Left kidney (tissue), 8 donors: ENCODE measurements around the gene FGF14. TPM values are rescaled to one million over a fixed set of nuclear protein-coding genes. Genes with fewer than 3 reads are reported as not detected.

Experiments
- DNase-seq: peaks from one replicate; pipeline ENCODE4 v3.0.0-alpha.2; 2013
- long read RNA-seq, 8 donors: transcript quantifications; one replicate each; lab custom pipeline, GENCODE V29; 2026
- polyA plus RNA-seq: library from polyadenylated mRNA; unstranded; fragments of 120-200 nt; gene quantifications from one replicate; pipeline ENCODE4 v1.2.1, GENCODE V29; 2013; ENCODE audit not compliant: insufficient read length

Gene FGF14
- polyA plus RNA-seq = 0.95 TPM
- long read RNA-seq, donor 1 = 0 reads
- long read RNA-seq, donor 2 = 0 reads
- long read RNA-seq, donor 3 = 0 reads
- long read RNA-seq, donor 4 = 0 reads
- long read RNA-seq, donor 5 = 0 reads
- long read RNA-seq, donor 6 = 0 reads
- long read RNA-seq, donor 7 = 0 reads
- long read RNA-seq, donor 8 = 0 reads

DNA sequence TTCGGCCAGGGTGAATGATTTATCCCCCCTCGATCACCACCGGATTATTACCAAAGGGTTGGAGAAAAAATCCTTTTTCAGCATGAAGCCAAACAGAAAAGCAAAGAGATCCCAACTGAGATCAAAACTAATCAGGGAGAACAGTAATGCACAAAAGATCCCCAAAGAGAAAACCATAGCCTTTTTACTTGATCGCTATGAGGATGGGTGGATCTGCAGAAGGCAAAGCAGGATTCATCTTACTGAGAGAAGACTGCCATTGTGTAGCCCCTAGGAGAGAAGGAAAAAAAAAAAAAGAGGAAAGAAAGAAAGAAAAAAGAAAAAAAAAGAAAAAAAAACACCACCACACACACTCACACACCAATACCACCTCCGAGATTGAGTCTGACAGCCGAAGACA lies at the start of gene FGF14:
Gene FGF14 (minus strand): TSS at position 283 of the 400 bp plus-strand sequence.
- no peak for DNase-seq

DNA sequence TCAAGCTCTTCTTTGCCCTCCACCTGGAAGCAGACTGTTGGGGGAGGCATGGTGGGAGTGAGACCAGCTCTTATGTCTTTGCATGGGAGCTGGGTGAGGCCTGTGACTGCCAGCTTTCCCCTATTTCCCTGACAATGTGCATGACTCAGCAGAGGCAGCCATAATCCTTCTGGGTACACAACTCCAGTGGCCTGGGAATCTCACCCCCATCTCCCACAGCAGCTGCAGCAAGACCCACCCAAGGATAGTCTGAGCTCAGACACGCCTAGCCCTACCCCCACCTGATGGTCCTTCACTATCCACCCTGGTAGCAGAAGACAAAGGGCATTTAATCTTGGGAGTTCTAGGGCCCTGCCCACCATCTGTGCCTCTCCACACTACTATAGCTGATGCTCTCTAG lies 41.4 kb upstream of the FGF14 start:
- no peak for DNase-seq

DNA sequence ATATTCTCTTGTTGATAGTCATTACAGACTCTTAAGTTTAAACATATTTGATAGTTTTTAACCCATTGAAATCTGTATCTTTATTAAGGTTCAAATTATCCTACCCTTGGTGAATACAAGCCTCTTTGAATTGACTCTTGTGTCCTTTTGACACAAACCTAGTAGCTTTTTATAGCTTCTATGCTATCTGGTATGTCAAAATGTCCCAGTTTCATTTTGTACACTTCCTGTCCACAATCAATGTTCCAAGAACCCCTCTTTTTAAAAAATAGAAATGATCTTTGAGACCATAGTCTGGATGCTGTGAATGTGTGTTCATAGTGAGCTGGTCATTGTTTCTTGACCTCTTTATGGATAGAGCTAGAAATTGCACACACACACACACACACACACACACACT lies 39.2 kb upstream of the FGF14 start:
- DNase-seq = no peak

DNA sequence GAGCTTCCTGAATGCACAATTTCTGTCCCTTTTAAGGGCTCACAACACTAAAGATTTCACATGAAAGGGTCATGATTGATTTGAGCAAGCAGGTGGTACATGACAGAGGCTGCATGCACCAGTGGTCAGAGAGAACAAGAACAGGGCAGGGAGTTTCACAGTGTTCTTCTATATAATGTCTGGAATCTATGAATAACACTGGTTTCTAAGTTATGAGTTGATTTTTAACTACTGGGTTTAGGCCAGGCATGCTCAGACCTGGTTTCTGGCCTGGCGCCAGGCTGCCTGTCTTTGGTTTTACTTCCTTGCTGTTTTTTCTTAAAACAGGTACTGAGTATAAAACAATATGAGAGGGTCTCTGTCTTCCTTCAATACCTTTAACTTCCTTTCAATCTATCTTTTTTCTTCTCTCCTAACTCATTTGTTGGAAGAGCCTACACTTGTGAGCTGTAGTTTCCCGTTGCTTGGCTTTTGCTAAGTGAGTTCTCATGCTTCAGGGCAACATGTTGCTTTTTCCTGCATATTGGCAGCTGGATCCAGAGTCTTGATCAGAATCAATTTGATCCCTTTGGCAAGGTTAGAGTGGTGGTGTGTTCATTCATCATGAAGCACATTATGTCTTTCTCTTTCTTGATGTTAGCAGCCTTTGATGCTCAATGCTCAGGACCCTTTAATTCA lies 38.5 kb upstream of the FGF14 start:
- DNase-seq = peak; percentile 6

DNA sequence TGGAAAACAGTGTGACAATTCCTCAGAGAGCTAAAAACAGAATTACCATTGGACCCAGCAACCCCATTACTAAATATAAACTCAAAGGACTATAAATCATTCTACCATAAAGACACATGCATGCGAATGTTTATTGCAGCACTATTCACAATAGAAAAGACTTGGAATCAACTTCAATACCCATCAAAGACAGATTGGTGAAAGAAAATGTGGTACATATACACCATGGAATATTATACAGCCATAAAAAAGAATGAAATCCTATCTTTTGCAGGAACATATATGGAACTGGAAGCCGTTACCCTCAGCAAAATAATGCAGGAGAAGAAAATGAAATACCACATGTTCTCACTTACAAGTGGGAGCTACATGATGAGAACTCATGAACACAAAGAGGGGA lies 20.8 kb upstream of the FGF14 start:
- DNase-seq = no peak

DNA sequence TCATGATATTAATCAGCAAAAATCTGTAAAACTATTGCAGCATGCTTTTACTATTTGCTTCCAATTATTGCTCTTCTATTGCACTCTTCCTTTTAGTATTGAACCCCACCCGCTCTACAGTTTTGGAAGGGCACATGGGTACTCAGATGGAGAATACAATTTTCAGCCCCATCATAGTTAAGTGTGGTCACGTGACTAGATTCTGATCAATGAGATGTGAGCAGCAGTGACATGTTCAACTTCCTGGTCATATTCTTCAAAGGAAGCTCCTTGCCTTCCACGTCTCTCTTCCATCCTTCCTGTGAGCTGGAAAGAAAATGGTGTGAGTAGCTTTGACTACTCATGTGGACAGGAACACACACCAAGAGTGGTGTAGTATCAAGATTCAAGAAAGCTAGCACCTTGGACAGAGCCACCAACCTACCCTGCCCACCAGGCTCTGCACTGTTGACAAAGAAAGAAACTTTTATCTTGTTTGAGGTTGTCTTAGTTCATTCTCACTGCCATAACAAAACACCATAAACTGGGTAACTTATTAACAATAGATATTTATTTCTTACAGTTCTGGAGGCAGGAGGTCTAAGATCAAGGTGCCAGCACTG lies 3.8 kb upstream of the FGF14 start:
- no peak for DNase-seq

DNA sequence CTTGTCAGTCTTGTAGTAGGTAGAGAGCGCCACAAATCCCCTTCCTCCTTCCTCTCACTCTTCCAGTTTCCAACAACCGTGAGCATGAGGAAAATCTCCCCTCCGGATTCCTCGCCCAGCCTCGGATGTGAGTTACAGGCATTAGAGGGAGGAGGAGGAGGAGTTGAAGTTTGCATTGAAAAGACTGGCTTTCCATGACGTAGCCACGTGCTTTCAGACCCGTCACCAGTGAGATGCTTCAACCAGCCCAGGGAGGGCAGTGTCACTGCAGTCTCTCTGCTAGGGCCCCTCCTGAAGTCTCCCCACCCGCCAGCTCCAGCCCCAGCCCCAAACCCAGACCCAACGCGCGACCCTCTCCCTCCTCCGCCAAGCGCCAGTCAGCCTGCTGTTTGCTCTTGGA lies 442 bp upstream of the FGF14 start:
- no peak for DNase-seq

DNA sequence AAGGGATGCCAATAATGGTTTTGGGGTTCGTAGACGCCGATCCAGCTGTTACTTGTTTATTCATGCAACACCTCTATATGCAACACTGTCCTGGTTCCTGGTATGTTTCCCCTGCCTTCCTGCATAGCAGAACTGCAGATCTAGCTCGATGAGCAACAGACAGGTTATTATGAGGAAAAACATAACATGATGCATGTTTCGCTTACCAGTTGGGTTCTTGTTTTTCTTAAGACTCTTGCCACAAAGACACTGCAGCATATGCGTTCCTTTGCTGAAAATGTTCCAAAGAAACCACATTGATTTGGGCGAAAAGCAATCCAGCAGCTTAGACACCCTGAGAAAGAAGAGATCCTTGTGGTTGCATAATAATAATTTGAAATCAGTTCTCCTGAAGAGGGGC lies 583 bp downstream of the FGF14 start:
- DNase-seq = no peak

DNA sequence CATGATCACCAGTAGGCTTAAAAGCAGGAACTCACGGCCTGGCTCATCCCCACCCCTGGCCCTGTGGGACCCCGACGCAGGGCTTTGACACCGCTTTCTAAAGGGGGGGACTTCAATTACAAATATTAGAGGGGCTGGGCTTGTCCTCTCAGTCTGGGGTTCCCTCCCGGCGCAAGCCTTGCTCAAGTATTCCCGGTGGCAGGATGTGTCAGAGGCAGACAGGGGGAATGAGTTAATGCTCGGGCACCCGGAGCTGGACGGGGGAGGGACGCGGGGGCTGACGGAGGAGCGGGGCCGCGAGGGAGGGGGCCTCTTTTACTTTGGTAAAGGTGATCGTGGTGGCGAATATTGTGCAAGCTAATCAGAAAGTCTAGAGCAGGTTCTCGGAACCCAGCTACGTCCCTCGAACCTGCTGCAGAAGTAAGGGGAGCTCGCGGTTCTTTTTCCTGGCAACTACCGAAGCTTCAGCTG lies 1.1 kb downstream of the FGF14 start:
- no peak for DNase-seq

DNA sequence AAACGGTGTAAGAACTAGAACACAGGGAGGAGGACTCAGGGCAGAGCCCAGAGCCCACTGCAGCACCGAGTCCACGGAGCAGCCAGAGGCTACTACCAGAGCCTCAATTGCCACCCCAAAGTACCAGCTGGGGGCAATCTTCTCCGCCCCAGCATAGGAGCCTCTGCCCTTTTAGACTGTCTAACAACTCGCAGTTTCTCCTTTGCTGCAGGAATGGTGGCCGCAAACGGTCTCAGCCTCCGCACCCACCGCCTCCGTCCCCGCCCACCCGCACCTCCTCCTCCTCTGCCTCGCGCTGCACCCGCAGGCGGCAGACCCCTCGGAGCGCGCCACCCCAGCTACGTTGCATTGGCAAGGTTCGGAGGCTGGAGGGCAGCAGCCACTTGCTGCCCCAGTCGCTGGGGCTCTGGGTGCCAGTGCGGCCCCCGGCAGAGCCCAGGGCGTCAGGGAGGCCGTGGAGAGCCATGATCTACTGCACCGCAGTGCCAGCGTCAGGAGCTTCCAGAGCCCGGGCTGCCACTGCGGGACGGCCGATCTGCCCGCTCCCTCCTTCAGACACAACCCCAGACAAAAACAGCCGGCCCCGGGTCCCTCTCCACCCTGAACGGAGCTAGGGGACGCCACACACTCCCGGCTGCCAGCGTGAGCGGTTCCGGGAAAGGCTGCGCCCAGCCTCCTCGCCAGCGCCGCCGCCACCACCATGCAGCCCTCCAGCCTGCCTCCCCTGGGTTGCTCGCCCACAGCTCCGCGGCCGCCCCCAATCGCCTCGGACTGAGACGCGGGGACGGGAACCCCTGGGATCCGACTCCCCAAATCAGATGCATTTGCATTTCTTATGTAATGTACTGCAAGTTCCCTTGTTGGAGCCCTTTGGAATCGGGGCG lies 1.8 kb downstream of the FGF14 start:
- no peak for DNase-seq

DNA sequence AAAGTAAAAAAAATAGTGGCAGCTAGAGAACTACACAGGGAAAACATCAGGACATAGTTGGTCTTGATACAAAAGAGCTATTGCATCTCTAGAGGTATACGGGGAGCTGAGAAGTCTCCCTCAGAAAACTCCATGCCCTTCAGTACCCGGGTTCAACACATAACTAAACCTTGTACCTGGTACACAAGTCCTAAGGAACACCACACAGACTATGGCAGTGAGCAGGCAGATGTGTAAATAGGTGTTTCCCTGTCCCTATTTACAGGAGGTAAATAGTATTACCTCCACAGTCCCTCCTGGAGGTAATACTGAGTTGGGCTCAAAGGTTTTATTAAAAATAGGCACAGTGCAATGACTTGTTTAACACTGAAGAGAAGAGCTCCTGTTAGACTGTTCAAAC lies 5.9 kb downstream of the FGF14 start:
- DNase-seq = no peak

DNA sequence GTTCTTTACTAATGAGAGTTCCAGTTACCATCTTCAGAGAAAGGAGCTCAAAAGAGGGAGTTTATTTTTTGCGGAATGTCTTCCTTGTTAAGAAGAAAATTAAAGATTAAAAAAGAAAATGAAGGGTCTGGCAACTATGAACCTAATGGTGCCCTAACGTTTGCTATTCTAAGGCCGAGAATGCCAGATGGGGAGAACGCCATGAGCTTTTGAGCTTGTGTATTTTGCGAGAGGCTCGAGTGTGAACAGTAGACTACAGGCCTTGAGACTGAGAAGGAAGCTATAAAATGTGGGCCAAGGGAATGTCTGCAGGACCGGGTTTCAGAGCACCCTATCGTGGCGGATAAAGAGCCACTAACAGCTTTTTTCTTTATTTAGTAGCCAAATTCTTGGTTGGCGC lies 6.7 kb downstream of the FGF14 start:
- no peak for DNase-seq

DNA sequence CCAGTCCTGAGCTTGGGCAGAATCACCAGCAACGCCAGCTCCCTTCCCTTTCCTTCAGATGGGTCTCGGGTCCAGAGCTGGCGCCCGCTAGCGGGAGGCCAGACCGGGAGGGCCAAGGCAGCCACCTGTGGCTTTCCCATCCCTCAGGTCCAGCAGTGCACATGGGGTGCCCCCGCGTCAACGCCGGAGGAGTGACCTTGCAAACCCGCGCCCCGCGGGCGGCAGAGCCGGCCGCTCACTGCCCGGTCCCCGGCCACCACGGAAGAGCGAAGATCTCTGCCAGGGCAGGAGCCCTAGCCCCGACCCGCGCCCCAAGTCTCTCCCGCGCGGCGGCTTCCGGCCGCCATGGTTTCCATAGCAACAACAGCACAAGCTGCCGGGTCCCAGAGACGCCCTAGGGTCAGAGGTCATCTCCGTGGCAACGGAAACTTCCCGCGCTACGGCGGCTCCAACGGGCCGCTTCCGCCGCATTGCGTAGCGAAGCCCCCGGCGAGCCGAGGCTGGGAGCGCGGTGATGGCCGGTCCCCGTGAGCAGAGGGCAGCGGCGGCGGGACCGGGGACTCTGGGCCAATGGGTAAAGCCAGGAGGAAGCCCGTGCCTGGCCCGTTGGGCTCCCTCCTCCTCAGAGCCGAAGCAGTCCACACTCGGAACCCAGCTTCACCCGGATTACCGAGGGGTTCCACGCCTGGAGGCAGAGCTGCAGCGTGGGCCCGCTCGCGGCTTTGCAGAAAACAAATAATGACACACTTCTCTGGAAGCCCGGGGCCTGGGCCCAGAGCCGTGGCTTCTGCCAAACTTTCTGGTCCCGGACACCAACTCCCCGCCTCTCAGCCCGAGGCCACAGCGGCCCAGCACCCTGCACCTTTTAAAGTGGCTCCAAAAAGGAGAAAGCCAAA lies 7.4 kb downstream of the FGF14 start:
- DNase-seq = peak; percentile 95

DNA sequence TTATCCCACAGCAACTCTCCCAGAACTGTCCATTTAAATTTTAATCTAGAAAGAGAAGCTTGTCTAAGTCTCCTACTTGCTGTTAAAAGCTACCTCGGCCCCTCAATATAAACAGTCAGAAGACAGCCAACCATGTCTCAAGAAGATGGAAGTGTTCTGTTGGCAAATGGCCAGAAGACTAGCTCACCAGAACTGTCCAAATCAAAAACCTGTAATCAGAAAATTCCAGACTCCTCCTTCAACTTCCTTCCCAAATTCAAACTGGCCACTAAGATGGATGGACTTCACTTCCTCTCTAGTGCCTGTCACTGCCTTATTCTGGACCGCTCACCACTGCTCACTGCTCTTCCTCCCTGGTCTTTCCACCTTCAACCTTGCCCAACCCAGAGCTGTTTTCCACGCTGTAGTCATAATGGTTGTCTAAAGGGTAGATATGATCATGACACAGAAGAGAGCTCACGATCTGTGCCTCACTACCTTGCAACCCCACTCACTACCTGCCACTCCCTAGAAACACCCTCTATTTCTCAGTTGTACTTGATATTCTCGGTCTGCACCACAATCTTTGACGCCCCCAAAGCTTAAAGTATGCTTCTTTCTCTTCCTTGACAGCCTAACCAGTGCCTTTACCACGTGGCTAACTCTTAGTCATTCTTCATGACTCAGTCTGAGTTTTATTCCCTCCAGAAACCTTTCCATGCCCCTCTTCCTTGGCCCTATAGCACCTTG lies 9.2 kb downstream of the FGF14 start:
- DNase-seq = no peak

DNA sequence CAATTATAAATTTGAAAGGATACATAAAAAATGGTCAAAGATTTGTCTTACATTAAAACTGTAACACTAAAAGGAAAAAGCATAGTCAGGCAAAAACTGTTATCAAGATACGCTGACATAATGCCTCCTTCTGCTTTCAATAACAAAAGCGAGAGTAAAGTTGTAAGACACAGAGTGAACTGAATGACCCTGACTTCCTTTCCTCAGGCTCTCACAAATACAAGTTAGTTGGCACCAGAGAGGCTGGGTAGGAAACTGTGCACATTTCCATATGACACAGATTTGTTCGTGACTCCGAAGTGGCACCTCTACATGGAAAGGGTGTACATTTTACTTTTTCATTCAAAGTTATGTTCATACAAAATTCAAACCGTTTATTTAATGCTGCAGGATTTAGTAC lies 15.4 kb downstream of the FGF14 start:
- no peak for DNase-seq

DNA sequence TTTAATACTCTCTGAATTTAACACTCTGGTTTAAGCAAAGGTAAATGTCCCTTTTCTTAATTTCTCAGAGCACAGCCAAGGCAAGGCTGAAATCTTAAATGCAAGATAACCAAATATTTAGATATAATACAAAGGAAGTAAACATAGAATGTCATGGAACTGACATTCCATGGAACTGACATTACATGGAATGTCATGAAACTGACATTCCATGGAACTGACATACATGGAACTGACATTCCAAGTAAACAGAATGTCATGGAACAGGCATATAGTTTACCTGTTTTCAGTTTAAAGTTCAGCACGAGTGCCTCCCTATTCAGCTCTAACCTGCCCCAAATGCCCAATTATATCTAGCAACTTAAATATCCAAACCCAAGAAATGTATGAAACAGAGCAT lies 21.8 kb downstream of the FGF14 start:
- DNase-seq = no peak

DNA sequence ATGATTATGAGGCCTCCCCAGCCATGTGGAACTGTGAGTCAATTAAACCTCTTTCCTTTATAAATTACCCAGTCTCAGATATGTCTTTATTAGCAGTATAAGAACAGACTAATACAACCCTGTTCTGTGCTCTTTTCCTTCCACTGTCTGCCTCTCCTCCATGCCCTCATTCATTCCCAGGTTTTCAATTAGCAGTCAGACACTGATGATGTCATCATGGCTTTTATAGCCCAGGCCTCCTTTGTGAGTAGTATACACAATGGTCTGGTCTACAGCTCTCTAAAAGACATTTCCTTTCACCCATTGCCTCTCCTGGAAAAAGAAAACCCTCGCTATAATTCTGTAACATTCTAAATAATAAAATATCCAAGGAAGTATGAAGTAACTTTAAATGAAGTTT lies 25.5 kb downstream of the FGF14 start:
- no peak for DNase-seq

DNA sequence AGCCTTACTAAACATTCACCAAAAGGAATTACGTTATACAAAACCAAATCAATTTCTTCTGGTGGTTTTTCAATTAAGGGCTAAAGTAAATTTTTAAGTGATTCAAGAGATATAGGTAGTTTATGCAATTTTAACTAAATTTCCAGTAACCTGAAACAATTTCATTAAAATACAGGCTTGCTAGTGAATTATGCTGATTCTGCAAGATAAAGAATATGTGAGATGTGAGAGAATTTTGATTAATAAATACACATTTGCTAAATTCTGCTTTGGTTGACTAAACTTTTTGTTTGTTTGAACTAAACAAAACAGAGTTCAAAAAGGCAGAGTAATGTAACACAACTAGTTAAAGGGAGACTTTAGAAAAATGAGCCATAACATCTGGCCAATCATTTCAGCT lies 27.1 kb downstream of the FGF14 start:
- no peak for DNase-seq

DNA sequence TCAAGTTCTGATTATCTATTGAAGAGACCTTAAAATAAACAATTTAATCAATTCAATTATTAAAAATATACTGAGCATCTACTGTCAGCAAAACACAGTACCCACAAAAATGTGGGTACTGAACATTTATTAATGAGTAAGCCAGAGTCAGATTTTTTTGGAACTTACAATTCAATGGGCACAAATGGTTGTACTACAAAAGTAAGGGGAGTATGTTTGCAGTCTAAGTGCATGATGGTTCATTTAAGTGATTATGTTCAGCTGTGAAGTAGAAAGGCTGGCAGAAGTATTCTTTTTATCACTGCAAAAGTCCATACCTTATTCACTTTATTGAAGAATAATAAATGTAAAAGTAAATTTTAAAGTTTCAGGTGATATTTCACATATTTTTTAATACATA lies 27.6 kb downstream of the FGF14 start:
- DNase-seq = no peak

DNA sequence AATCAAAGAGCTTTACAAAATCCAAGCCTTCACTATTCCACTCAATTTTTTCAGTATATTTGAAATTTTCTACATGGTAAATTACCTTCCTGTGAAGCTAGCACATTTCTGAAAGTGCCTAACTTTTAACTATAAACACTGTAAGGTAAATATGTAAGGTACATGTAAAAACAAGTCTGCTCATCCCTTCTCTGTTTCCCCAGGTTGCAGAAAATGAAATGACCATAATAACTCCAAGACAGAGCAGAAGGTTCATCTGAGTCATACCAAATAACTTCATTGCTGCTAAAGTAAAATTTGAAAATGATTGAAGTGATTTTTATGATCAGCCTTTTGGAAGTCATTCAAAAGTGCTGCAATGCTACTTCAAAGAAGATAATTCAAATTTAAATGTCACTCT lies 28.6 kb downstream of the FGF14 start:
- DNase-seq = no peak

DNA sequence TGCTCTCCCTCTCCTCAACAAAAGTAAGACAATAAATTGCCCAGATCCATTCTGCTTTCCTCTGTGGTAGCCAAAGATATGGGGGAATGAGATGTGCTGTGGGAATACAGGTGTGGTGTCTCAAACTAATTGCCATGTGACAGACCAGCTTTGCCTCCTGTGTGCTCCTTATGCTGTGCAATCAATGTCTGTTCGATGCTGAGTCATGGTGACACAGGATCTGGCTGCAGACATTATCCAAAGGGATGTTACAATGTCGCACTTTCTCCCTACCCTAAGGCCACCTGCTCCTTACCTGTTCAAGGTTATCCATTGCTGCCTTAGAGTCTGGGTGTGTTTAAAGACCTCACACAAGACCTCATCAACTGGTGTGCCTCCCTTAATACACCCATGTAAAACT lies 32.5 kb downstream of the FGF14 start:
- DNase-seq = no peak
